GM21717 (cell line): Measurements from ENCODE around the gene PRORP.
"Not testable (repeated sequence)": the region's sequence is repeated elsewhere in the genome, so short reads cannot be mapped to it uniquely, and the experiment has no call there.

ENCODE experiments used
- ATAC-seq: cut with Tn5 transposase; IDR thresholded peaks from one replicate; pipeline ENCODE4 v1.9.1; 2021; ENCODE audit warnings: mild to moderate bottlenecking, moderate library complexity; ENCODE audit not compliant: unreplicated experiment

The PRORP gene

GRCh38 chr14:35134329-35135123 is 12.2 kb downstream of the PRORP start:
- no peak for ATAC-seq

GRCh38 chr14:35138585-35138984 is 16.2 kb downstream of the PRORP start:
- ATAC-seq: no peak

DNA sequence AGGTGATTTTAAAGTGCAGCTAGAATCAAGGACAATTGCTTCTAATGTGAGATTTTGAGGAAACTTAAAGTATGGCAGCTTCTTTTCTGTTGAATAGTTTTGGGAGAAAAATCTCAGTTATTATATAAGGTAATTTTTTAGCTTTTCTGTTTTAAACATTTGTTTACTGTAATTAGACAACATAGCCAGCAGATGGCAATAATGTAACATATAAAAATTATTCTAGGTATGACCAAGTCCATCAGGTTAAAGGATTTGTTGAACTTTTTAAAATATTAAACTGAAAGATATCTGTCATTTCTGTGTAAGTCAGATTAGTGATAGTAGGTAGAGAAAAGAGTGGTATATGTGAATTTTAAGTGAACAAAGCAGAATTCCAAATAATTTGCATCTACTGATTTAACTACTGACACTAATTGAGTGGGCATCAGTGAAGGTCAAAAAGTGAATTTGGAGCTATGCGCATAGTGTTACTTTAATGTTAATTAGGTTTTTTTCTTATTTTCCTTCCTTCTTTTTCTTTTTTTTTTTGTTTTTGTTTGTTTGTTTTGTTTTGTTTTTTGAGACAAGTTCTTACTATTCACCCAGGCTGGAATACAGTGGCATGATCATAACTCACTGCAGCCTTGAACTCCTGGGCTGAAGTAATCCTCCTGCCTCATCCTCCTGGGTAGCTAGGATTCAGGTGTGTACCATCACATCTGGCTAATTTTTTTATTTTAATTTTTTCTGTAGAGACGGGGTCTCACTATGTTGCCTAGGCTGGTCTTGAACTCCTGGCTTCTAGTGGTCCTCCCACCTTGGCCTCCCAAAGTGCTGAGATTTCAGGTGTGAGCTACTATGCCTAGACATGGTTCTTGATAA is 18.6 kb downstream of the PRORP start:
- no peak for ATAC-seq

GRCh38 chr14:35144029-35144428 is 21.7 kb downstream of the PRORP start:
- ATAC-seq: no peak

DNA sequence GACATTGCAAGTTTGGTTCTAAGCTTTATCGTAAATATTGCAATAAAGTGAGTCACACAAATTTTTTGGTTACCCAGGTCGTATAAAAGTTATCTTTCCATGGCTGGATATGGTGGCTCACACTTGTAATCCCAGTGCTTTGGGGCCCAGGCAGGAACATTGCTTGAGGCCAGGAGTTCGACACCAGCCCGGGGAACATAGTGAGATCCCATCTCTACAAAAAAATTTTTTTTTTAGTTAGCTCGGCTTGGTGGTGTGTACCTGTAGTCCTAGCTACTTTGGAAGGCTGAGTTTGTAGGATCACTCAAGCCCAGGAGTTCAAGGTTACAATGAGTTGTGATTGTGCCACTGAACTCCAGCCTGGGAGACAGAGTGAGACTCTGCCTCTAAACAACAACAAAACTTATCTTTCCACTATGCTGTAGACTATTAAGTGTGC is 24.4 kb downstream of the PRORP start:
- ATAC-seq: no peak

DNA sequence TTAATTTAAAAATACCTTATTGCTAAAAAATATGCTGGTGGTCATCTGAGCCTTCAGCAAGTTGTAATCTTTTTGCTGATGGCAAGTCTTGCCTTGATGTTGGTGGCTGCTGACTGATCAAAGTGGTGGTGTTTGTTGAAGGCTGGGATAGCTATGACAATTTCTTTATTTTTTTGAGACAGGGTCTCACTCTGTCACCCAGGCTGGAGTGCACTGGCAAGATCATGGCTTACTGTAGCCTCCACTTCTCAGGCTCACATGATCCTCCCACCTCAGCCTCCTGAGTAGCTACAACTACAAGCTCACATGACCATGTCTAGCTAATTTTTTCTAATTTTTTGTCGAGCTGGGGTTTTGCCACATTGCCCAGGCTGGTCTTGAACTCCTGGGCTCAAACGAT is 24.8 kb downstream of the PRORP start:
- ATAC-seq: no peak

DNA sequence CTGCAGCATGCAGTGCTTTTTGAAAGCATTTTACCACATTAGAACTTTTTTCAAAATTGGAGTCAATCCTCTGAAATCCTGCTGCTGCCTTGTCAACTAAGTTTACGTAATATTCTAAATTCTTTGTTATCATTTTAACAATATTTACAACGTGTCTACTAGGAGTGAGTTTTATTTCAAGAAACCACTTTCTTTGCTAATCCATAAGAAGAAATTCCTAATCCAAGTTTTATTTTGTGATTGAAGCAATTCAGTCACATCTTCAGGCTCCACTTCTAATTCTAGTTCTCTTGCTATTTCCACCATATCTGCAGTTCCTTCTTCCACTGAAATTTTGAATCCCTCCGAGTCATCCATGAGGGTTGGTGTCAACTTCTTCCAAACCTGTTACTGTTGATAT is 25.4 kb downstream of the PRORP start:
- no peak for ATAC-seq

- no peak for ATAC-seq
Measured at GRCh38 chr14:35149239-35149638, 26.9 kb downstream of the PRORP start.

- not testable (repeated sequence) for ATAC-seq
Measured at GRCh38 chr14:35152531-35152930, 30.2 kb downstream of the PRORP start.

DNA sequence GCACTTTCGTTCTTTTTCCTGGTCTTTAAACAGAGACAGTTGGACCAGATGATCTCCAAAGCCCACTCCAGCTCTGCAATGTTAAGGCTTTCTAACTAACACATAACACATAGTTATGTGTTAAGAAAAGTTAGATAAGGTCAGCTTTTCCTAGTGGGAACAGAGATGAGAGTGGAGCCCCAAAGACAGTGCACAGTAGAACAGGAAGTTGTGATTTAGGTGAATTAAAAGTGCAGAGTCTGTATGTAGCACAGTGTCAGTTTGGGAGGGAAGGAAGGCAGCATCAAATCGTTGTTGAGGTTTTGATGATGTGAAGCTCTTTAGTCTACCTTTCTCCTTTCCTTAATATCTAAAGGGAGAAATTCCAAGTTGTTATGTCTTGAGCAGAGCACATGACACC is 31.7 kb downstream of the PRORP start:
- ATAC-seq: no peak

GRCh38 chr14:35155962-35156361 is 33.6 kb downstream of the PRORP start:
- ATAC-seq: no peak

- no peak for ATAC-seq
Measured at GRCh38 chr14:35158491-35158890, 36.1 kb downstream of the PRORP start.

DNA sequence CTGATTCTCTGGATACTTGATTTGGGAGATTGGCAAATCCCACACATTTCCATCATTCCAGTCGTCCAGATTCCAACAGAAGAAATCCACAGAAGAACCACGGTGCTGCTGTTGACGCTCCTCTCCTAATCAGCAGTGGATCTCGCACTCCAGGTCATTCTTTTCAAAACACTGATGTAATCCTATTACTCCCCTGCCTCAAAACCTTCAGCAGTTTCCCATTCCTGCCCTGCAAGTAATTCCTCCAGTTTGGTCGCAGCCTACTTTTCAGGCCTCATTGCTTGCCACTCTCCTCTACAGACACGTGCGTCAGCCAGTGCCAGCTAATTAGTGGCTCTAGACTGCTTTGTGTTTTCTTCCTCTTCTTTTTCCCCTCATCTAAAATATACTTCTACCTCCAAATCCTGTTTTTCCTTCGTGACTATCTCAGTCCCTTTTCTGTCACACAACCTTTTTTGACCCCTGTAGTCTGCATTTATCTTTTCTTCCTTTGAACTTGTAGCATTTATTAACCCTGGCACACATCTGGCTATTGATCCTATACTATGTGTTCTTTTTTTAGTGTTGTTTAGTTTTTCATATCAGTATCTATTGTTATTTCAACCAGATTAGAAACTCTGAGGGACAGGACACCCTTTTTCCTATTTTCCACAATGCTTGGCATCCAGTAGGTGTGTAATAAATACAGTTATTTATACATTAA is 36.8 kb downstream of the PRORP start:
- no peak for ATAC-seq

DNA sequence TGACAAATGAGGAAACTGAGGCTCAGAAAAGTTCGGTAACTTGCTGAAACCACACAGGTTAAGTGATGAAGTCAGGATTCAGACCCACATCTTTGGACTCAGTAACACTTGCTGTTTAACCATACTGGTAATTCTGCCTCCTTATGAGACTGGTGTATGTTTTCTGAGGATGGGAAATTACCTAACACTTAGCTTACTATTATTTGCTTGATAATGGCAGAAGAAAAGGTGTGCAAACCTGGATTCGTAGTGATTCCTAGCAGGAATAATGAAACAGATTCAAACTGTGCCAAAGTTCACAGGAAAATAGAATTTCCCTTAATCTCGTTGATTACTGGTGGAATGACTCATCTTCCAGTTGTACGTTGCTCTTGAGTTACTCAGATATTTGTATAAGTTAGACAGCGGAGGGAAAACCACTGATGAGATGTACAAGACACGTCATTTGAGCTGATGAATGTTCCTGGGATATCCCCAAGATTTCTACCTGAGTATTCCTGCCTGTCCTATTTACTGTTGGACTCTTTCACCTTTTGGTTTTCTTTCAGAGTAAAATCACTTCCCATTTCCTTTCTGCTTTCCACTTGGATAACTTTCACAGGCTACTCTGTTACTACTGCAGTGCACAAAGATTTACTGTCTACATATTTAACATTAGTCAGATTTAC is 37.5 kb downstream of the PRORP start:
- no peak for ATAC-seq

- ATAC-seq: no peak
Measured at GRCh38 chr14:35161231-35161630, 38.9 kb downstream of the PRORP start.

DNA sequence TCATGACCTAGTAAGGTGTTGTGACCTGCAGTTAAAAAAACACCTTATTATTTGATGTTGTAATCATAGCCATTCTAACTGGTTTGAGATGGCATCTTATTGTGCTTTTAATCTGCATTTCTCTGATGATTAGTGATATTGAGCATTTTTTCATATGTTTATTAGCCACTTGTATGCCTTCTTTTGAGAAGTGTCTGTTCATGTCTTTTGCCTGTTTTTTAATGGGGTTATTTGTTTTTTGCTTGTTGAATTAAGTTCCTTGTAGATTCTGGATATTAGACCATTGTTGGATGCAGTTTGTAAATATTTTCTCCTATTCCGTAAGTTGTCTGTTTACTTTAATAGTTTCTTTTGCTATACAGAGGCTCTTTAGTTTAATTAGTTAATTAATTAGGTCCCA is 41.0 kb downstream of the PRORP start:
- no peak for ATAC-seq

GRCh38 chr14:35164849-35165248 is 42.5 kb downstream of the PRORP start:
- ATAC-seq: no peak

- no peak for ATAC-seq
Measured at GRCh38 chr14:35167496-35167895, 45.1 kb downstream of the PRORP start.
